Mesothelial cell of epicardium (in vitro differentiated cells): ENCODE results near the gene DLGAP1. TPM values are rescaled to one million over a fixed set of nuclear protein-coding genes. Genes with fewer than 3 reads are reported as not detected.
A peak's percentile ranks its signal among the peaks of the same experiment; 100 is the strongest.
"Not testable (repeated sequence)": the region's sequence is repeated elsewhere in the genome, so short reads cannot be mapped to it uniquely, and the experiment has no call there.

Experiments
- DNase-seq, 2 experiments: peaks; one replicate each; pipeline ENCODE4 v3.0.0; 2021; ENCODE audit warnings: low spot score in 2 of 2; ENCODE audit not compliant: unreplicated experiment in 2 of 2
- H3K27ac Mint-ChIP-seq: 2 replicates; pipeline ENCODE4 v1.8.0; 2021; ENCODE audit warnings: mixed read lengths
- H3K27me3 Mint-ChIP-seq: 2 replicates; pipeline ENCODE4 v1.8.0; 2021; ENCODE audit warnings: low read depth, mixed read lengths
- H3K36me3 Mint-ChIP-seq: 2 replicates; pipeline ENCODE4 v1.8.0; 2021; ENCODE audit warnings: mixed read lengths
- H3K4me1 Mint-ChIP-seq: 2 replicates; pipeline ENCODE4 v1.8.0; 2021; ENCODE audit warnings: mixed read lengths
- H3K4me3 Mint-ChIP-seq: 2 replicates; pipeline ENCODE4 v1.8.0; 2021; ENCODE audit warnings: mild to moderate bottlenecking, moderate library complexity, mixed read lengths
- H3K9me3 Mint-ChIP-seq: 2 replicates; pipeline ENCODE4 v1.8.0; 2021; ENCODE audit warnings: mixed read lengths
- total RNA-seq: library from RNA; stranded (reverse); gene quantifications from 3 replicates; pipeline ENCODE4 v1.2.1, GENCODE V29; 2021
- TF ChIP-seq, protein P1 (sequence below): fragments of 200-600 bp; sonication (generic); IDR thresholded peaks from one replicate; pipeline ENCODE4 v1.5.0; 2021; ENCODE audit warnings: antibody characterized with exemption; ENCODE audit not compliant: unreplicated experiment

DLGAP1 gene
- total RNA-seq, 1 donor from 2014 or later: 4.6 TPM

DNA sequence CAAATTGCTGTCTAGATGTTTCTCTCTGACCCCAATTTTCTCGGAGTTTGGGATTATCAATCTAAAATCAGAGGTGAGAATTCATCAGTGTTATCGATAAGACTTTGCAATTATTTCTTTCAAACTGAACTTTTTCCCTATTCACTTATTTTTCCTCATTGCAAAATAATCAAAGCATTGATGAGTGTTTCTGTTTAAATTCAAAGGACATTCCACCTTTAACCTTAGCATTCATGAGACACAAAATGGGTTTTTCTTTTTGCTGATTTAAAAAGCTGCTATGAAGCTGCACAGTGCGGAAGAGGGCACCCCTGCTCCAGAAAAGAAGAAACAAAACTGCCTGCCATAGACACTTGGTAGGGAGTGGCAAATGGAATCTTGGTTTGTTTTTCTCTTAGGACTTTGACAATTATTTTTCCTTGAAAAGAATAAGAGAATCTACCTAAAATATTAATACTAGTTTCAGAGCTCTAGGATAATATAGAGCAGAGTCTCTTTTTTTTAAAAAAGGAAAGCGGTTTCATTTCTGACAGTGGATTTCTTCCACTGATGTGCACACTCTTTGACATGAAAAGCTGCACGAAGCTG, 801.8 kb downstream of the DLGAP1 start:
- Mint-ChIP-seq H3K4me3 (no peak overlapping the region), H3K4me1 (peaks cover 47% of the 10 kb centered on the region), H3K9me3 (no peaks in the 10 kb centered on the region), H3K27me3 (no peaks in the 10 kb centered on the region), H3K36me3 (no peaks in the 10 kb centered on the region), H3K27ac (peak overlapping the region; percentile 93)
- TF ChIP-seq, protein P1, sequence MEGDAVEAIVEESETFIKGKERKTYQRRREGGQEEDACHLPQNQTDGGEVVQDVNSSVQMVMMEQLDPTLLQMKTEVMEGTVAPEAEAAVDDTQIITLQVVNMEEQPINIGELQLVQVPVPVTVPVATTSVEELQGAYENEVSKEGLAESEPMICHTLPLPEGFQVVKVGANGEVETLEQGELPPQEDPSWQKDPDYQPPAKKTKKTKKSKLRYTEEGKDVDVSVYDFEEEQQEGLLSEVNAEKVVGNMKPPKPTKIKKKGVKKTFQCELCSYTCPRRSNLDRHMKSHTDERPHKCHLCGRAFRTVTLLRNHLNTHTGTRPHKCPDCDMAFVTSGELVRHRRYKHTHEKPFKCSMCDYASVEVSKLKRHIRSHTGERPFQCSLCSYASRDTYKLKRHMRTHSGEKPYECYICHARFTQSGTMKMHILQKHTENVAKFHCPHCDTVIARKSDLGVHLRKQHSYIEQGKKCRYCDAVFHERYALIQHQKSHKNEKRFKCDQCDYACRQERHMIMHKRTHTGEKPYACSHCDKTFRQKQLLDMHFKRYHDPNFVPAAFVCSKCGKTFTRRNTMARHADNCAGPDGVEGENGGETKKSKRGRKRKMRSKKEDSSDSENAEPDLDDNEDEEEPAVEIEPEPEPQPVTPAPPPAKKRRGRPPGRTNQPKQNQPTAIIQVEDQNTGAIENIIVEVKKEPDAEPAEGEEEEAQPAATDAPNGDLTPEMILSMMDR: no peak
- DNase-seq: no peak

DNA sequence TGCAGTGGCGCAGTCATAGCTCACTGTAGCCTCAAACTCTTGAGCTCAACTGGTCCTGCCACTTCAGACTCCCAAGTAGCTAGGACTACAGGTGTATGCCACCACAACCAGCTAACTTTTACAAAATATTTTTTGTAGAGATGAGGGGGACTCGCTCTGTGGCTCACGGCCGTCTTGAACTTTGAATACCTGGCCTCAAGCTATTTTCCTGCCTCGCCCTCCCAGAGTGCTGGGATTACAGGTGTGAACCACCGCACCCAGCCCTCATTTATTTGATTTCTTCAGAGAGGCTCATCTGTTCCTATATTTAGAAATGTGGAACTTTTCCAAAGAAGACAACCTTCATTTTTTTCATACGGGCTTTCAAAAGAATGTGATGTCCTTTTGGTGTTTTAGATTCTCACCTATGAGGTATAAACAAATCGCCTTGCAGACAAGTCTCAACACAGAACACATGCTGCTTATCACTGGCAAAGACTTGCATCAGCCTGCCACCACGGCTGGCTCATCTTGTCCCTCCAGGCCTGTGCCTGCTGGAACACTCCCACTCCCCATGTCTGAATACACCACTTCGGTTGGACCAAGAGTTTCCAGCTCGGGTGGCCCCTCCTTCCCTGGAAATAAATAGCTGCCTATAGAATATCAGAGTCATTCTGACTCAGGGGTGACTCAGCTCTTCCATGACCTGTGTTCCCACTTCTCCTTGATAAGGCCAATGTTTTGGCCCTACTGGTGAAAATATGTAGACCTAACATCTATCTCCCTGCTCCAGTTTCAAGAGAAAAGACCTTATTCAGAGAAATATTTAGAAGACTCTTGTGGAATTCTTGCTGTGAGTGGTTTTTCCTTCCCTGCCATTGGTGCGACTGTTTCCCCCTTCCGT, 802.5 kb downstream of the DLGAP1 start:
- H3K27ac Mint-ChIP-seq: peak overlapping the region; percentile 93
- peaks cover 49% of the 10 kb centered on the region for H3K4me1 Mint-ChIP-seq
- no peaks in the 10 kb centered on the region for H3K27me3 Mint-ChIP-seq
- no peak overlapping the region for H3K4me3 Mint-ChIP-seq
- peak in 1 of 2 experiments; percentile 51 for DNase-seq
- TF ChIP-seq, protein P1: no peak
- no peaks in the 10 kb centered on the region for H3K9me3 Mint-ChIP-seq
- no peaks in the 10 kb centered on the region for H3K36me3 Mint-ChIP-seq

DNA sequence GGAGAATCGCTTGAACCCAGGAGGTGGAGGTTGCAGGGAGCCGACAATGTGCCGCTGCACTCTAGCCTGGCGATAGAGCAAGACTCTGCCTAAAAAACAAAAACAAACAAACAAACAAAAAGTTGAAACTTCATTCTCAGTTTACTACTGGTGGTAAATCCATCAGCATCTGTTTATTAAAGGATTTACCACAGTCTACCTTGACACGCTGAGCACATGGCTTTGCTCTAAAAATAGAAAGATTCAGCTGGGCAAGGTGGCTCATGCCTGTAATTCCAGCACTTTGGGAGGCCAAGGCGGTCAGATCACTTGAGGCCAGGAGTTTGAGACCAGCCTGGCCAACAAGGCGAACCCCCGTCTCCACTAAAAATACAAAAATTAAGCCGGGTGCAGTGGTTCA, 803.8 kb downstream of the DLGAP1 start:
- TF ChIP-seq, protein P1: no peak
- no peak overlapping the region for H3K27ac Mint-ChIP-seq
- no peak for DNase-seq
- H3K4me3 Mint-ChIP-seq: no peak overlapping the region
- H3K4me1 Mint-ChIP-seq: peaks cover 49% of the 10 kb centered on the region
- H3K9me3 Mint-ChIP-seq: no peaks in the 10 kb centered on the region
- no peaks in the 10 kb centered on the region for H3K27me3 Mint-ChIP-seq
- H3K36me3 Mint-ChIP-seq: no peaks in the 10 kb centered on the region

DNA sequence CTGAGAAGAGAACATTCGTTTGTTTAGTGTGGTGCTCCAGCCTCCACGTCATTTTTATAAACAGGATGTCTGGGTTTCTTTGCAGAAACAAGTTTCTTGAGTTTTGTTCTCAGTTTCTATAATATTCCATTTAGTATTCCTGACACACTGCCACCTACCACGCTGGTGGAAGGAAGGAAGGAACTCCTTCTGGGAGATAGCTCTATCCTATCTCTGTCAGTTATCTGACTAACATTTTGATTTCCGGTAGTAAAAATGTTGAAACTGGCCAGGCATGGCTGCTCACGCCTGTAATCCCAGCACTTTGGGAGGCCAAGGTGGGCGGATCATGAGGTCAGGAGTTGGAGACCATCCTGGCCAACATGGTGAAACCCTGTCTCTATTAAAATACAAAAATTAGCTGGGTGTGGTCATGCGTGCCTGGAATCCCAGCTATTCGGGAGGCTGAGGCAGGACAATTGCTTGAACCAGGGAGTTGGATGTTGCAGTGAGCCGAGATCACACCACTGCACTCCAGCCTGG, 804.5 kb downstream of the DLGAP1 start:
- H3K36me3 Mint-ChIP-seq, H3K27ac Mint-ChIP-seq, H3K9me3 Mint-ChIP-seq, DNase-seq, H3K27me3 Mint-ChIP-seq, H3K4me3 Mint-ChIP-seq: not testable (repeated sequence)
- peaks cover 49% of the 10 kb centered on the region for H3K4me1 Mint-ChIP-seq

DNA sequence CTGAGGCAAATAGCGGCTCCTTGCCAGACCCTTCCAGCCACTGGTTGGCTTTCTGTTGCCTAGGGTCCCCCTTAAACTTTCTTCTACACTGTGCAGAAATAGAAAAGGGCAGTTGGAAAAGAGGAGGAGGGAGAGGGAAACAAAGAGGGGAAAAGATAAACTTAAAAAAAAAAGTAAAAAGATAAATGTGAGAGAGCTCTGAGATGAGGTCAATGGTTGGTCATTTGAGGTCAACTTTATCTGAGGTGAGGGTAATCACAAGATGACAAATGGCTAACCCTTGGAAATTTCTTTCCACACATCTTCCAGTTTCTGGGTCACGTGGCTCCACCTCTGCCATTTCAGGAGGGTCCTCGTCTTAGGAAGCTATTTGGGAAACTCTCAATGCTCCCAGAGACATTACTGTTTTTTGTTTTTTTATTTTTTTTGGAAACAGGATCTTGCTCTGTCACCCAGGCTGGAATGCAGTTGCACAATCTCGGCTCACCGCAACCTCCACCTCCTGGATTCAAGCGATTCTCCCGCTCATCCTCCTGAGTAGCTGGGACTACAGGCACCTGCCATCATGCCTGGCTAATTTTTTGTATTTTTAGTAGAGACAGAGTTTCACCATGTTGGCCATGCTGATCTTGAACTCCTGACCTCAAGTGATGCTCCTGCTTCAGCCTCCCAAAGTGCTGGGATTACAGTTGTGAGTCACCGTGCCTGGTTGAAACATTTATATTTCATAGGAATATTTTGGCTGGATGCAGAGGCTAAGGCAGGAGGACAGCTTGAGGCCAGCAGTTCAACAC, 805.3 kb downstream of the DLGAP1 start:
- Mint-ChIP-seq H3K4me1 (peaks cover 41% of the 10 kb centered on the region), H3K9me3 (no peaks in the 10 kb centered on the region), H3K27ac (peak overlapping the region; percentile 49), H3K4me3 (no peak overlapping the region), H3K27me3 (no peaks in the 10 kb centered on the region), H3K36me3 (no peaks in the 10 kb centered on the region)
- no peak for DNase-seq
- TF ChIP-seq, protein P1: no peak
